ENCODE data around the gene MYCBPAP. TPM values are rescaled to one million over a fixed set of nuclear protein-coding genes. Genes with fewer than 3 reads are reported as not detected.

Gene MYCBPAP
- total and polyA plus RNA-seq, 2 donors (not counting 3 experiments of a cell fraction or from before 2014, with no cell fraction given): 0.40 to 0.66 TPM

GRCh38 chr17:50547035-50547735 lies 38.9 kb downstream of the MYCBPAP start, which contains the start of gene SPATA20:
TSS of gene SPATA20 (plus strand) at chr17:50547174. CDS start at chr17:50547209, 35 bp downstream.
- CTCF ChIA-PET: interaction anchor here (7.6 to 8.4 kb wide), 2 partner anchors 80 to 147 kb away, joined by 150 to 398 read pairs; no protein-coding TSS in a partner anchor
- H3K27ac ChIP-seq (ENCODE audit: insufficient read depth, low read depth, low read length): peak within 1 kb of the TSS; percentile 47
- H3K79me2 ChIP-seq (ENCODE audit: control insufficient read depth, insufficient read depth, low read length): no peaks in the 10 kb centered on the region
- H3K4me3 ChIP-seq (replicated peaks in 1 of 3; ENCODE audit: insufficient read depth in 1 of 3, low read depth in 1 of 3, low read length in 3 of 3): peak within 1 kb of the TSS; percentile 27 to 58 (median 46)
- DNase-seq (ENCODE audit: low read depth, low spot score) (peak; percentile 84), FAIRE-seq (peak; percentile 90)
- no peaks in the 10 kb centered on the region for H3K9me1 ChIP-seq (replicated peaks; ENCODE audit: control insufficient read depth, extremely low read depth, insufficient read depth, low read length)
- H3K9me3 ChIP-seq (replicated peaks; ENCODE audit: control insufficient read depth, insufficient read depth, low read length): no peaks in the 10 kb centered on the region
- peak within 1 kb of the TSS; percentile 84 for H2AFZ ChIP-seq (ENCODE audit: low read depth, low read length)
- TF ChIP-seq FOS (IDR thresholded peaks at IDR 0.05; ENCODE audit: borderline replicate concordance, insufficient read depth, low read length): no peak
- TF ChIP-seq CTCF (IDR thresholded peaks at IDR 0.05; ENCODE audit: extremely low read depth in 1 of 2, insufficient read depth in 1 of 2, low read depth in 1 of 2, low read length in 2 of 2): peak; percentile 95 to 99
- peak; percentile 92 for TF ChIP-seq POLR2A (IDR thresholded peaks at IDR 0.05; ENCODE audit: low read depth, low read length)
- TF ChIP-seq GATA2 (IDR thresholded peaks at IDR 0.05; ENCODE audit: insufficient read depth, insufficient read length, low read depth, low read length): no peak
- TF ChIP-seq, protein P1, sequence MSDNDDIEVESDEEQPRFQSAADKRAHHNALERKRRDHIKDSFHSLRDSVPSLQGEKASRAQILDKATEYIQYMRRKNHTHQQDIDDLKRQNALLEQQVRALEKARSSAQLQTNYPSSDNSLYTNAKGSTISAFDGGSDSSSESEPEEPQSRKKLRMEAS (IDR thresholded peaks at IDR 0.05; ENCODE audit: insufficient read depth, insufficient read length): no peak
- TF ChIP-seq JUN (IDR thresholded peaks at IDR 0.05; ENCODE audit: borderline replicate concordance, insufficient read depth, insufficient read length, low read depth): no peak
- TF ChIP-seq POLR2AphosphoS5 (IDR thresholded peaks at IDR 0.05; ENCODE audit: insufficient read depth, low read depth, low read length): peak; percentile 84
- TF ChIP-seq EZH2 (IDR thresholded peaks at IDR 0.05; ENCODE audit: borderline replicate concordance, low read depth, low read length, severe bottlenecking): no peak
- H3K27me3 ChIP-seq (ENCODE audit: control insufficient read depth in 2 of 2, insufficient read depth in 2 of 2, low read length in 2 of 2): no peaks in the 10 kb centered on the region
- peaks cover 12% of the 10 kb centered on the region for H3K4me1 ChIP-seq (ENCODE audit: control insufficient read depth, extremely low read depth, insufficient read depth, low read length)
- H4K20me1 ChIP-seq (replicated peaks; ENCODE audit: control insufficient read depth, extremely low read depth, insufficient read depth, low read length): no peaks in the 10 kb centered on the region
- peak within 1 kb of the TSS; percentile 45 for H3K4me2 ChIP-seq (ENCODE audit: insufficient read depth, low read length)
- POLR2A ChIA-PET: no interaction called here
- dilution Hi-C loops (cut with MboI; ENCODE audit: extremely low pct_ligation_motif_present, low sequenced_read_pairs) (no loop called here), intact Hi-C loops (cut with micrococcal nuclease) (loop anchor here (1.0 to 10.0 kb wide), 8 partner anchors 65 to 608 kb away; partner anchors contain the start of gene NME1)
- H3K36me3 ChIP-seq (ENCODE audit: control insufficient read depth in 2 of 2, extremely low read depth in 1 of 2, insufficient read depth in 2 of 2, low read length in 2 of 2): peaks cover 0 to 2% of the 10 kb centered on the region in 2 experiments
- peak within 1 kb of the TSS; percentile 45 for H3K9ac ChIP-seq (replicated peaks; ENCODE audit: extremely low read depth, insufficient read depth, low read length)
- no TSS peak for BruUV-seq (replicated peaks)

Data from endothelial cell of umbilical vein (primary cell).